ENCODE measurements around the gene MTHFS. TPM values are rescaled to one million over a fixed set of nuclear protein-coding genes. Genes with fewer than 3 reads are reported as not detected.

Gene MTHFS
- total and polyA plus RNA-seq, 7 experiments from 2014 or later: 15.8 to 93.3 (median 22.0) TPM

DNA sequence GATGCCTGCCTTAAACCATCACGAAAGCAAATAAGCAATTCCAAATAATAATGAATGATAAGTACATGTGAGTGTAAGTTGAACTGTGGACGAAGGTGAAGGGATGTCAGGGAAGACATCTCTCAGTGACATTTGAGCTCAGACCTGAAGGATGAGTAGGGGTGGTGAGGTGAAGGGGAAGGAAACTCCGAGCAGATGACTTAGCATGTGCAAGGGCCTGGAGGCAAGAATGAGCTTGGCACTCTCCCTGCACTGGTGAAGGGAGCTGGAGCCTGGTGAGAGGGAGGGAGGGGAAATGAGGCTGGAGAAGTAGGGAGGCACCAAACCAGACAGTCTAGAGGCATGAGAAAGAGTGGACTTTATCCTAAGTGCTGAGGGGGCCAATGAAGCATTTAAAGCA, 84.3 kb downstream of the MTHFS start:
- DNase-seq (no peak), ATAC-seq (no peak)
- H3K36me3 Mint-ChIP-seq: peaks cover 0 to 4% (median 0%) of the 10 kb centered on the region in 5 donors
- Histone ChIP-seq H3K27me3 (ENCODE audit: control insufficient read depth in 2 of 2, insufficient read depth in 2 of 2, low read length in 2 of 2) (no peaks in the 10 kb centered on the region), H3K4me3 (ENCODE audit: low read length) (no peak overlapping the region), H3K36me3 (ENCODE audit: control insufficient read depth in 2 of 3, insufficient read depth in 3 of 3, low read length in 3 of 3) (no peaks in the 10 kb centered on the region), H3K27ac (ENCODE audit: low read depth, low read length) (no peak overlapping the region), H3K9me3 (ENCODE audit: control insufficient read depth in 2 of 3, low read length in 3 of 3) (no peaks in the 10 kb centered on the region), H3K4me1 (ENCODE audit: control insufficient read depth in 2 of 2, insufficient read depth in 2 of 2, low read length in 2 of 2) (no peaks in the 10 kb centered on the region)
- no peaks in the 10 kb centered on the region for H3K27me3 Mint-ChIP-seq
- ChIA-PET POLR2A (no interaction called here), CTCF (no interaction called here)
- peaks cover 0 to 5% (median 0%) of the 10 kb centered on the region in 11 donors for H3K9me3 Mint-ChIP-seq
- intact Hi-C loops (cut with micrococcal nuclease): no loop called here
- peaks cover 0 to 1% (median 0%) of the 10 kb centered on the region in 7 donors for H3K4me1 Mint-ChIP-seq
- H3K4me3 Mint-ChIP-seq: no peak overlapping the region
- no peak overlapping the region for H3K27ac Mint-ChIP-seq

DNA sequence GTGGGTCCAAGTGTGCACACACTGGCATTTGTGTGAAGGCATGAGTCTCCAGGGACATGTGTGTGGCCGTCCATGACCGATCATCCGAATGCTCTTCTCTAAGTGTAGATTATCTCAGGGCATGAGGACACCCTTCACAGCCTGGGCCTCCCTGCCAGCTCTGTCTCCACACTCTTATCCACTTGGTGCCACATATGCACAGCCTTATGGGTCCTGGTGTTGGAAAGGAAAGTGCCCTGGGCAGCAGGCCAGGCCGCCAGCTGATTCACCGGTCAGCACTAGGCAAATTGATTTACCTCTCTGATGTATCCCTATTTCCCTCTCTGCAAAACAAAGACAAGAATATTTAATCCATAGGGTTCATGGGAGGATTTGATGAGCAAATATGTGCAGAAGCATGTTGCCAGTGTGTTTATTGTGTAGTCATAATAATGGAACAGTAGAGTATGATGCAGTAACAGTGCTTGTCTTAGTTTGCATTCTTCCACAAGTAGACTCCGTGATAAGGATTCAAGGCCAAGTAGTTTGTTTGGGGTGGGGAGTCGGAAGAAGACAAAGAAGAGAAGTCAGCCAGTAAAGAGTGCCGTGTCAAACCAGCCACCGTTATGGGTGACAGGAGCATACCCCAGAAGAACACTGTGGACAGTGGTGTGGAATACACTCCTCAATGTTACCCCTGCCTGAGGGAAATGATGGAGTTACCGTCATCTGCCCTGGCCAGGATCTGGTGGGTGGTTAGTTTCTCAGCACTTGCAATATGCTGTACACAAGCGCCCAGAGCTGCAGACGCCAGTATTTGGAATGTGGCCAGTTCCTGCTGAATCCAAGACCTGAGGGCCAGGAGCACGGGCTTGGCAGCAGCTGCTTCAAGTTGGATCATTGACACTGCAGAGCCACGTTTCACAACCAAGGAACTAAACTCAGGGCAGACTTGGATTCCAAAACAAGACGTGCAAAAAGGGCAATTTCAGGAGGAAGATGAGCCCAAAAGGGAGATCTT, 85.1 kb downstream of the MTHFS start:
- peaks cover 0 to 4% (median 0%) of the 10 kb centered on the region in 5 donors for H3K27me3 Mint-ChIP-seq
- no peaks in the 10 kb centered on the region for H3K4me1 ChIP-seq (ENCODE audit: control insufficient read depth in 2 of 2, insufficient read depth in 2 of 2, low read length in 2 of 2)
- peaks cover 0 to 1% (median 0%) of the 10 kb centered on the region in 7 donors for H3K4me1 Mint-ChIP-seq
- ATAC-seq (no peak), DNase-seq (no peak)
- H3K4me3 Mint-ChIP-seq: no peak overlapping the region
- no peak overlapping the region for H3K27ac ChIP-seq (ENCODE audit: low read depth, low read length)
- ChIA-PET CTCF (interaction anchor here (0.8 kb wide), 1 partner anchor 9 kb away, joined by 4 read pairs; no protein-coding TSS in a partner anchor), POLR2A (no interaction called here)
- H3K9me3 Mint-ChIP-seq: peaks cover 0 to 5% (median 0%) of the 10 kb centered on the region in 11 donors
- no peaks in the 10 kb centered on the region for H3K9me3 ChIP-seq (ENCODE audit: control insufficient read depth in 2 of 3, low read length in 3 of 3)
- H3K36me3 ChIP-seq (ENCODE audit: control insufficient read depth in 2 of 3, insufficient read depth in 3 of 3, low read length in 3 of 3): no peaks in the 10 kb centered on the region
- no peak overlapping the region for H3K4me3 ChIP-seq (ENCODE audit: low read length)
- H3K36me3 Mint-ChIP-seq: peaks cover 0 to 4% (median 0%) of the 10 kb centered on the region in 5 donors
- intact Hi-C loops (cut with micrococcal nuclease): no loop called here
- H3K27me3 ChIP-seq (ENCODE audit: control insufficient read depth in 2 of 2, insufficient read depth in 2 of 2, low read length in 2 of 2): no peaks in the 10 kb centered on the region
- no peak overlapping the region for H3K27ac Mint-ChIP-seq

DNA sequence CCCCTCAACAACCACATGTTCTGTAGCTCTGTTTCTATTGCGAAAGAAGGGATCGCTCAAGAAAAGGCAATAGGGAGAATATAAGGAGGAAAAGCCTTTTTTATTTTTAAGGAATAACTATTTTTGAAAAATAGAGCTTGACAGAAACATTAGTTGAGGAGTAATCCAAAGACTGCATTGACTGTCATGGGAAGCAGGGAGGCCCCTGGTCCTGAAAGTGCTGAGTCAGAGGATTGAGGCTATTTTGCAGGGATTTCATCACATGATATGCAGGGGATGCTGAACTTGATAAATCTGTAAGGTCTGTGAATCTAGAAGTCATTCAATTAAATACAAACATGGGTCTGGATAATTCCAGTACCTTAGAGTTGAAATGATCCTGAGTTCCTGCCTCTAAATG, 92.0 kb downstream of the MTHFS start:
- Histone ChIP-seq H3K4me1 (ENCODE audit: control insufficient read depth in 2 of 2, insufficient read depth in 2 of 2, low read length in 2 of 2) (no peaks in the 10 kb centered on the region), H3K9me3 (ENCODE audit: control insufficient read depth in 2 of 3, low read length in 3 of 3) (no peaks in the 10 kb centered on the region), H3K27ac (ENCODE audit: low read depth, low read length) (no peak overlapping the region), H3K27me3 (ENCODE audit: control insufficient read depth in 2 of 2, insufficient read depth in 2 of 2, low read length in 2 of 2) (no peaks in the 10 kb centered on the region), H3K4me3 (ENCODE audit: low read length) (no peak overlapping the region), H3K36me3 (ENCODE audit: control insufficient read depth in 2 of 3, insufficient read depth in 3 of 3, low read length in 3 of 3) (no peaks in the 10 kb centered on the region)
- ChIA-PET CTCF (no interaction called here), POLR2A (no interaction called here)
- H3K9me3 Mint-ChIP-seq: peaks cover 0 to 4% (median 0%) of the 10 kb centered on the region in 11 donors
- DNase-seq (no peak), ATAC-seq (no peak)
- intact Hi-C loops (cut with micrococcal nuclease): no loop called here
- no peak overlapping the region for H3K27ac Mint-ChIP-seq
- no peak overlapping the region for H3K4me3 Mint-ChIP-seq
- peaks cover 0 to 4% (median 0%) of the 10 kb centered on the region in 5 donors for H3K36me3 Mint-ChIP-seq
- no peaks in the 10 kb centered on the region for H3K4me1 Mint-ChIP-seq
- H3K27me3 Mint-ChIP-seq: peaks cover 0 to 11% (median 5%) of the 10 kb centered on the region in 5 donors

DNA sequence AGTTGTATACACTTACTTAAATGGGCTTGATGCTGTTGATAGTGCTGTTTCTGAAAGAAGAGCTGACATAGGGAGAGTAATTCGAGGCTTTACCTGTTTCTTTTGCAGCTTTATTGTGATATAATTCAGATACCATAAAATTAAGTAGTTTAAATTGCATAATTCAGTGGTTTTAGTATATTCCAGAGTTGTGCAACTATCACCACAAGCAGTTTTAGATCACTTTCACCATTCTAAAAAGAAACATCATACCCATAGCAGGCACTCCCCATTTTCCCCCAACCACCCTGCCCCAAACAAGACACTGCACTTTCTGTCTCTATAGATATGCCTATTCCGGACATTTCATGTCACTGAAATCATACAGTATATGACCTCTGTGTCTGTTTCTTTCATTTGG, 98.5 kb downstream of the MTHFS start:
- Mint-ChIP-seq H3K9me3 (peaks cover 0 to 2% (median 0%) of the 10 kb centered on the region in 11 donors), H3K27ac (no peak overlapping the region), H3K4me3 (no peak overlapping the region), H3K4me1 (no peaks in the 10 kb centered on the region), H3K36me3 (no peaks in the 10 kb centered on the region), H3K27me3 (peaks cover 0 to 7% (median 0%) of the 10 kb centered on the region in 5 donors)
- H3K9me3 ChIP-seq (ENCODE audit: control insufficient read depth in 2 of 3, low read length in 3 of 3): no peaks in the 10 kb centered on the region
- ChIA-PET POLR2A (no interaction called here), CTCF (no interaction called here)
- H3K27me3 ChIP-seq (ENCODE audit: control insufficient read depth in 2 of 2, insufficient read depth in 2 of 2, low read length in 2 of 2): no peaks in the 10 kb centered on the region
- no peak overlapping the region for H3K4me3 ChIP-seq (ENCODE audit: low read length)
- no peaks in the 10 kb centered on the region for H3K36me3 ChIP-seq (ENCODE audit: control insufficient read depth in 2 of 3, insufficient read depth in 3 of 3, low read length in 3 of 3)
- no peak for DNase-seq
- H3K4me1 ChIP-seq (ENCODE audit: control insufficient read depth in 2 of 2, insufficient read depth in 2 of 2, low read length in 2 of 2): no peaks in the 10 kb centered on the region
- intact Hi-C loops (cut with micrococcal nuclease): no loop called here
- ATAC-seq: no peak
- H3K27ac ChIP-seq (ENCODE audit: low read depth, low read length): no peak overlapping the region

Other genes with a start within 250 kb of the MTHFS start
- gene BCL2A1, start 74.2 kb upstream of the MTHFS start, total RNA-seq: 100 to 1,000 TPM in 1 of 5 experiments, 10 to 100 TPM in 4; 27.3 to 119 (median 31.0) TPM
- 10 to 100 TPM; 28.1 to 29.4 TPM for gene BCL2A1, start 74.2 kb upstream of the MTHFS start, polyA plus RNA-seq
- 100 to 1,000 TPM in 1 of 5 experiments, 10 to 100 TPM in 4; 51.0 to 113 (median 65.5) TPM for gene ZFAND6, start 162.7 kb upstream of the MTHFS start, total RNA-seq
- 100 to 1,000 TPM in 1 of 2 donors, 10 to 100 TPM in 1; 89.2 to 105 TPM for gene ZFAND6, start 162.7 kb upstream of the MTHFS start, polyA plus RNA-seq

Data from naive thymus-derived CD4-positive, alpha-beta T cell (primary cell).